Psoas muscle (tissue), 8 donors: Measurements from ENCODE around the gene EFCAB13. TPM values are rescaled to one million over a fixed set of nuclear protein-coding genes. Genes with fewer than 3 reads are reported as not detected.

ENCODE experiments used
- ATAC-seq, 4 donors: fragments of 200-7000 bp; cut with Tn5 transposase; one replicate each; pipeline ENCODE4 v1.9.1; 2020; ENCODE audit warnings: moderate library complexity in 3 of 4, mild to moderate bottlenecking in 2 of 4
- DNase-seq, 2 donors: peaks; one replicate each; pipeline ENCODE4 v3.0.0-alpha.2; 2020
- H3K27ac ChIP-seq: fragments of 200-600 bp; one replicate; pipeline ENCODE4 v1.8.0; 2022
- H3K27me3 ChIP-seq, 3 donors: fragments of 200-600 bp in 1 of 3; one replicate each; pipeline versions ENCODE4 v1.6.1 to v1.8.0; 2013 to 2022; ENCODE audit warnings: low read length in 2 of 3, mild to moderate bottlenecking in 2 of 3, moderate library complexity in 1 of 3; ENCODE audit not compliant: insufficient read depth in 3 of 3
- H3K36me3 ChIP-seq, 2 donors: fragments of 200-600 bp in 1 of 2; one replicate each; pipeline versions ENCODE4 v1.6.1 to v1.8.0; 2013 to 2022; ENCODE audit warnings: low read depth in 1 of 2, mild to moderate bottlenecking in 1 of 2, moderate library complexity in 1 of 2; ENCODE audit not compliant: insufficient read depth in 1 of 2
- H3K4me1 ChIP-seq: fragments of 200-600 bp; one replicate; pipeline ENCODE4 v1.8.0; 2022
- H3K4me3 ChIP-seq: fragments of 200-600 bp; one replicate; pipeline ENCODE4 v1.8.0; 2022; ENCODE audit warnings: mild to moderate bottlenecking
- H3K9me3 ChIP-seq: fragments of 200-600 bp; one replicate; pipeline ENCODE4 v1.8.0; 2022
- WGBS, 3 donors: extraction: QIAGEN DNeasy Blood & Tissue Kit; methylation state at CpG; one replicate each; pipeline versions ENCODE4 v1.1.6 to v1.1.7; 2013; 5-methylcytosine and 5-hydroxymethylcytosine counted together
- intact Hi-C, 2 donors: fragments of 100-400 bp; cut with DNase I; formaldehyde crosslinking; loops; one replicate each; pipeline versions ENCODE4 v1.11.0 to v1.14.2; 2022
- polyA plus RNA-seq, 3 donors: library from polyadenylated mRNA; stranded (reverse); fragments of 200-250 nt; gene quantifications; one replicate each; pipeline ENCODE4 v1.2.3, GENCODE V29; 2013
- total RNA-seq, 4 donors: library from RNA; stranded (reverse); fragmentation: NEBNext Ultra II Directional in 2 of 4; extraction: Animal tissue kit (Norgen Biotek cat#: 25700) in 2 of 4; gene quantifications; one replicate each; pipeline versions ENCODE4 v1.2.1 to v1.2.4, GENCODE V29; 2021 to 2023
- TF ChIP-seq, protein P1 (sequence below): fragments of 200-600 bp; IDR thresholded peaks from one replicate; pipeline ENCODE4 v1.8.0; 2022; ENCODE audit warnings: antibody characterized with exemption
- donor health status: healthy with polysubstance abuse.
- donor health status: DM: no; HTN: no; CAD: no; lungs with moderate emphysema.
- donor health status: Bipolar disorder and iron deficiency.
- donor health status: healthy.
- donor health status: DM: yes; HTN: yes; CAD: no.
- donor health status: DM: no; HTN: no; CAD: no.
- donor health status: DM: no; HTN: no; CAD: no.
- donor health status: DM: yes; HTN: yes; CAD: no.

The EFCAB13 gene
- total and polyA plus RNA-seq, 7 donors, result 0.32 to 2.2 (median 0.68) TPM

DNA sequence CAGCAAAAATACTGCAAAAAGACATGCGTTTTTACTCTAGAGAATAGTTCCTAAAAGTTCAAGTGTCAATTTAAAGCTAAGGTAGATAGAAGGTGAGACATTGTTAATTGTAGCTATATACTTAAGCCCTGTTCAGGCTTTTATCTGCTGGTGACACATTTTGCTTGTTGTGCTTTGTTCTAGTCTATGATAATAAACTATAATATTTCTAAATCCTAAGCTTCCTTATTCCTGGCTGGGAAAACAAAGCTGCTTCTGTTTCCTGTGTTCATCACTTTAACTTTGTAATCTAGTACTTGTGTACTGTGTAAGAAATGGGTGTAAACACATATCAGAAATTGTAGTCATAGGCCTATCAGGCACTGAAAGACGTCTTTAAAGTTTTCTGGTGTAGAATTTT, 77.3 kb downstream of the EFCAB13 start:
- no peak for DNase-seq
- Histone ChIP-seq H3K36me3 (no peaks in the 10 kb centered on the region), H3K9me3 (no peaks in the 10 kb centered on the region), H3K4me3 (no peak overlapping the region), H3K27ac (no peak overlapping the region), H3K4me1 (no peaks in the 10 kb centered on the region), H3K27me3 (no peaks in the 10 kb centered on the region)
- ATAC-seq, result no peak
- intact Hi-C loops, result no loop called here
- WGBS, 3 donors, result 86 to 90% (median 89%) methylated on average over 2 of the region's 2 CpGs
- TF ChIP-seq, protein P1, sequence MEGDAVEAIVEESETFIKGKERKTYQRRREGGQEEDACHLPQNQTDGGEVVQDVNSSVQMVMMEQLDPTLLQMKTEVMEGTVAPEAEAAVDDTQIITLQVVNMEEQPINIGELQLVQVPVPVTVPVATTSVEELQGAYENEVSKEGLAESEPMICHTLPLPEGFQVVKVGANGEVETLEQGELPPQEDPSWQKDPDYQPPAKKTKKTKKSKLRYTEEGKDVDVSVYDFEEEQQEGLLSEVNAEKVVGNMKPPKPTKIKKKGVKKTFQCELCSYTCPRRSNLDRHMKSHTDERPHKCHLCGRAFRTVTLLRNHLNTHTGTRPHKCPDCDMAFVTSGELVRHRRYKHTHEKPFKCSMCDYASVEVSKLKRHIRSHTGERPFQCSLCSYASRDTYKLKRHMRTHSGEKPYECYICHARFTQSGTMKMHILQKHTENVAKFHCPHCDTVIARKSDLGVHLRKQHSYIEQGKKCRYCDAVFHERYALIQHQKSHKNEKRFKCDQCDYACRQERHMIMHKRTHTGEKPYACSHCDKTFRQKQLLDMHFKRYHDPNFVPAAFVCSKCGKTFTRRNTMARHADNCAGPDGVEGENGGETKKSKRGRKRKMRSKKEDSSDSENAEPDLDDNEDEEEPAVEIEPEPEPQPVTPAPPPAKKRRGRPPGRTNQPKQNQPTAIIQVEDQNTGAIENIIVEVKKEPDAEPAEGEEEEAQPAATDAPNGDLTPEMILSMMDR, result no peak

DNA sequence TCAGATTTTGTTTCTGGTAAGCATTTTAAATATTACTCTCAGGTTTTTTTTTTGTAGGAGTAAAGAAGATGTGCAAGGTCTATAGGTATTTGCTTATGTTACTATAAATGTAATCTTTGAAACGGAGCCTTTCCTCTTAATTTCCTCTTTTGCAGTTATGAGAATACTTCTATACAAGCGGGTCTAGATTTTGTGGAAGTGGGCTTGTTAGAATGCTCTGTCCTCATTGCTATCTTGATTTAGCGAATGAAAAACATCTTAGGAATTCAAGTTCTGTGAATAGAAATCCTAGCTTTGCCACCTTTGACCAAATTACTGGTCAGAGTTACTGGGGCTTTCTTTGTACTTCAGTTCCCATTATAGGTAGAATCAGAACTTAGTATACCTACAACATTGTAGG, 80.3 kb downstream of the EFCAB13 start:
- Histone ChIP-seq H3K27me3 (no peaks in the 10 kb centered on the region), H3K36me3 (no peaks in the 10 kb centered on the region), H3K9me3 (no peaks in the 10 kb centered on the region), H3K4me1 (no peaks in the 10 kb centered on the region), H3K27ac (no peak overlapping the region), H3K4me3 (no peak overlapping the region)
- TF ChIP-seq, protein P1, result no peak
- 91 to 93% (median 92%) methylated on average over 3 of the region's 3 CpGs for WGBS, 3 donors
- no peak for DNase-seq
- no peak for ATAC-seq
- intact Hi-C loops, result no loop called here

DNA sequence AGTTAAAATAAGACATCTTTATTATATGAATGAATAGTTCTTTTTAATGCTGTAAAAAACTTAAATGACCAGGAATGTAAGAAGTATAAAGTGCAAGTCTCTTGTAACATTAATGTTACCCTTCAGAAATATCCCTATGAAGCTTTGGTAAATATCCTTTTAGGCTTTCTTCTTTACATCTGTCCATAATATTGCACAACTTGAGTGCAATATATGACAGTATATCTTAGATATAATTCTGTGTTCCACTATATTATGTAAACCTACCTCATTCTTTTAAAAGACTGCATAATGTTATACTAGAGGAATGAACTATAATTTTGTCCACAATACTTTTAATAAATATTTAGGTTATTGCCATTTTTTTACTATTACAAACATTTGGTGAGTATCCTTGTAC, 81.1 kb downstream of the EFCAB13 start:
- no peak overlapping the region for H3K4me3 ChIP-seq
- intact Hi-C loops, result no loop called here
- no peak overlapping the region for H3K27ac ChIP-seq
- no peaks in the 10 kb centered on the region for H3K4me1 ChIP-seq
- no peaks in the 10 kb centered on the region for H3K9me3 ChIP-seq
- ATAC-seq, result no peak
- H3K36me3 ChIP-seq, result no peaks in the 10 kb centered on the region
- H3K27me3 ChIP-seq, result no peaks in the 10 kb centered on the region
- TF ChIP-seq, protein P1, result no peak
- DNase-seq, result no peak

DNA sequence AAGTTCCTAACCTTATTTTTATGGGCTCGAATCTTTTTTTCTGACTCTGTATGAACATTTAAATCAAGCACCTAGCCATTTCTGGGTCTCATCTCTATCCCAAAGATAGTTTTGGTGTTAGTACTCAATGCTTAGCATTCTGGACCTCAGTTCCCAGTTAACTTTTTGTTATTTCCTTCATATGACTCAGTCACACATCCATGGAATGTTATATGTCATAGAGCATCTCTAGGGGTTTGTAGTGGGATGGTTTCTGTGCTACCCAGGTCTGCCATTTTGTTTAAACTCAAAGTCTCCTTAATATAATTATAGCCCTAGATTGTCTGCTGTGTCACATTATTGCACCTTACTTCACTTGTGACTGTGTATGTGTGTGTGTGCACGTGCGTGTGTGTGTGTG, 90.1 kb downstream of the EFCAB13 start:
- WGBS, 3 donors, result 93 to 99% (median 97%) methylated on average over 3 of the region's 3 CpGs

DNA sequence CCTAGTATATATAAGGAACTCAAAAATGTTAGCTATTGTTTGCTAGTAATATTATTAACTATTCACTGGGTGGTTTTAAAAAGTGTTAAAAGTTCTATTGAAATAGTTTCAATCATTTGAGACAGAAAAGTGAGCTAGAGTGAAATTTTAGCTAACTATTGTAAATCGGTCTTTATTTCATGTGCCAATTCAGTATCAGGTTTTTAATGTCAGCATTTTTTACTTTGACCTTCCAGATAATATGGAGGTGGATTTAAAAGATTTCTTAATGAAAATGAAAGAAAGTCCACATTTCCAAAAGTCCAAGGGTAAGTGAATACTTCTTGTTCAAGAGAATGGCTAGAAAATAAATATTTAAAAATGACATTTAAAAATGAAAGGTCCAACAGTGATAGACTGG, 90.9 kb downstream of the EFCAB13 start:
- ATAC-seq (no peak), DNase-seq (no peak)
- intact Hi-C loops, result no loop called here
- no peaks in the 10 kb centered on the region for H3K4me1 ChIP-seq
- H3K36me3 ChIP-seq, result no peaks in the 10 kb centered on the region
- WGBS, 3 donors, result 87 to 94% (median 90%) methylated on average over 1 of the region's 1 CpG
- no peak overlapping the region for H3K4me3 ChIP-seq
- TF ChIP-seq, protein P1, result no peak
- no peak overlapping the region for H3K27ac ChIP-seq
- H3K9me3 ChIP-seq, result no peaks in the 10 kb centered on the region
- no peaks in the 10 kb centered on the region for H3K27me3 ChIP-seq

More for the DNA sequence above, 90.1 kb downstream of the EFCAB13 start:
- H3K27me3 ChIP-seq, result no peaks in the 10 kb centered on the region
- no peak for DNase-seq
- TF ChIP-seq, protein P1, result no peak
- H3K4me1 ChIP-seq, result no peaks in the 10 kb centered on the region
- H3K27ac ChIP-seq, result no peak overlapping the region
- no peaks in the 10 kb centered on the region for H3K9me3 ChIP-seq
- no peak overlapping the region for H3K4me3 ChIP-seq
- no peak for ATAC-seq
- H3K36me3 ChIP-seq, result no peaks in the 10 kb centered on the region
- intact Hi-C loops, result no loop called here
